ENCODE measurements around the gene LRBA. TPM values are rescaled to one million over a fixed set of nuclear protein-coding genes. Genes with fewer than 3 reads are reported as not detected.

LRBA gene
- total RNA-seq, 1 experiment from 2014 or later = 77.4 TPM

DNA sequence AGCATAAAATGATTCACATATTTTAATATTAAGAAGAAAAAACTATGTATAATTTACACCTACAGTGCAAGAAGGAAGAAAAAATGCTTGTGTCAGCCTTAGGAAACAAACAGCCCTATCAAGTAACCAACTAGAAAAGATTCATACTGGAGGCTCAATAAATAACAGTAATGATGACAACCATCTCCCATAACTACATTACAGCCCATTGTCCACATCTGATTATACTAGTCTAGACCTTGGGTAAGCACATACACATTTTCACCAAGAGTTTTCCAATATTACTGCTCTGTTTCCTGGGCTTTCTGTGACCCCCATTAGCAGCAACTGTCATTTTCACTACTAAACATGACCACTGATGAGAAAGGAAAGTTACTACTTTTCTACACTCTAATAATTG is 263.4 kb downstream of the LRBA start:
- H3F3A ChIP-seq (ENCODE audit: insufficient read depth, low read depth) = no peaks in the 10 kb centered on the region
- DNase-seq = no peak
- H3K36me3 ChIP-seq (ENCODE audit: low read depth) = no peaks in the 10 kb centered on the region
- H3K27ac ChIP-seq = no peak overlapping the region
- ChIA-PET POLR2A (ENCODE audit: unreplicated experiment) (no interaction called here), CTCF (no interaction called here)
- TF ChIP-seq CTCF (conservative IDR thresholded peaks at IDR 0.05) (no peak), EZH2 (IDR thresholded peaks at IDR 0.05; ENCODE audit: low read depth) (no peak)
- H4K20me1 ChIP-seq (ENCODE audit: insufficient read depth) = no peaks in the 10 kb centered on the region
- H3K9me2 ChIP-seq (ENCODE audit: insufficient read depth) = no peaks in the 10 kb centered on the region
- no peak overlapping the region for H3K4me2 ChIP-seq
- no peaks in the 10 kb centered on the region for H3K79me2 ChIP-seq (ENCODE audit: low read depth)
- no TSS peak for BruUV-seq (replicated peaks)
- no peak overlapping the region for H2AFZ ChIP-seq
- H3K4me3 ChIP-seq = no peak overlapping the region
- H3K9me3 ChIP-seq (ENCODE audit: insufficient read depth, low read depth) = no peaks in the 10 kb centered on the region
- intact Hi-C loops (cut with micrococcal nuclease; ENCODE audit: unreplicated experiment) = no loop called here
- no peaks in the 10 kb centered on the region for H3K27me3 ChIP-seq (ENCODE audit: insufficient read depth, low read depth)
- no peaks in the 10 kb centered on the region for H3K4me1 ChIP-seq (replicated peaks; ENCODE audit: insufficient read depth)

GRCh38 chr4:150750824-150751223 is 264.3 kb downstream of the LRBA start:
- TF ChIP-seq CTCF (conservative IDR thresholded peaks at IDR 0.05) = no peak
- no peak for TF ChIP-seq EZH2 (IDR thresholded peaks at IDR 0.05; ENCODE audit: low read depth)
- no peaks in the 10 kb centered on the region for H3F3A ChIP-seq (ENCODE audit: insufficient read depth, low read depth)
- ChIA-PET POLR2A (ENCODE audit: unreplicated experiment) (no interaction called here), CTCF (no interaction called here)
- no peaks in the 10 kb centered on the region for H3K79me2 ChIP-seq (ENCODE audit: low read depth)
- H4K20me1 ChIP-seq (ENCODE audit: insufficient read depth) = no peaks in the 10 kb centered on the region
- no peaks in the 10 kb centered on the region for H3K9me3 ChIP-seq (ENCODE audit: insufficient read depth, low read depth)
- H3K27ac ChIP-seq = no peak overlapping the region
- H3K9me2 ChIP-seq (ENCODE audit: insufficient read depth) = no peaks in the 10 kb centered on the region
- no peak overlapping the region for H3K4me3 ChIP-seq
- H3K4me2 ChIP-seq = no peak overlapping the region
- H2AFZ ChIP-seq = no peak overlapping the region
- H3K27me3 ChIP-seq (ENCODE audit: insufficient read depth, low read depth) = no peaks in the 10 kb centered on the region
- H3K4me1 ChIP-seq (replicated peaks; ENCODE audit: insufficient read depth) = no peaks in the 10 kb centered on the region
- H3K36me3 ChIP-seq (ENCODE audit: low read depth) = no peaks in the 10 kb centered on the region
- intact Hi-C loops (cut with micrococcal nuclease; ENCODE audit: unreplicated experiment) = no loop called here
- no peak for DNase-seq
- no TSS peak for BruUV-seq (replicated peaks)

- Histone ChIP-seq H3K4me2 (no peak overlapping the region), H3K79me2 (ENCODE audit: low read depth) (no peaks in the 10 kb centered on the region), H3K9me2 (ENCODE audit: insufficient read depth) (no peaks in the 10 kb centered on the region), H3K36me3 (ENCODE audit: low read depth) (no peaks in the 10 kb centered on the region), H4K20me1 (ENCODE audit: insufficient read depth) (no peaks in the 10 kb centered on the region), H3F3A (ENCODE audit: insufficient read depth, low read depth) (no peaks in the 10 kb centered on the region), H3K9me3 (ENCODE audit: insufficient read depth, low read depth) (no peaks in the 10 kb centered on the region), H3K27me3 (ENCODE audit: insufficient read depth, low read depth) (no peaks in the 10 kb centered on the region), H3K4me1 (replicated peaks; ENCODE audit: insufficient read depth) (no peaks in the 10 kb centered on the region), H2AFZ (no peak overlapping the region), H3K27ac (no peak overlapping the region), H3K4me3 (no peak overlapping the region)
- POLR2A ChIA-PET (ENCODE audit: unreplicated experiment) = no interaction called here
- DNase-seq = no peak
- no peak for TF ChIP-seq CTCF (conservative IDR thresholded peaks at IDR 0.05)
- intact Hi-C loops (cut with micrococcal nuclease; ENCODE audit: unreplicated experiment) = no loop called here
- CTCF ChIA-PET = no interaction called here
- BruUV-seq (replicated peaks) = no TSS peak
These were observed 268.9 kb downstream of the LRBA start for GRCh38 chr4:150746156-150746555.

Data from PC-9 (cell line).